ENCODE data around the gene CACNG5.

CACNG5 gene

GRCh38 chr17:66906321-66907278, 71.7 kb downstream of the CACNG5 start:
- peak; percentile 68 to 89 for DNase-seq

GRCh38 chr17:66909804-66910373, 75.0 kb downstream of the CACNG5 start:
- no peak for DNase-seq

- no peak for DNase-seq
These were observed 75.9 kb downstream of the CACNG5 start for GRCh38 chr17:66910651-66911285.

- DNase-seq = peak; percentile 28 to 71
These were observed 80.3 kb downstream of the CACNG5 start for GRCh38 chr17:66915204-66915611.

GRCh38 chr17:66915792-66916191, 80.9 kb downstream of the CACNG5 start:
- no peak for DNase-seq

GRCh38 chr17:66916946-66917345, 82.0 kb downstream of the CACNG5 start:
- DNase-seq = no peak

GRCh38 chr17:66918896-66919295, 84.0 kb downstream of the CACNG5 start:
- no peak for DNase-seq

- DNase-seq = no peak
These were observed 85.5 kb downstream of the CACNG5 start for GRCh38 chr17:66920435-66920834.

GRCh38 chr17:66920950-66921349, 86.0 kb downstream of the CACNG5 start:
- no peak for DNase-seq

GRCh38 chr17:66923886-66924285, 89.0 kb downstream of the CACNG5 start:
- no peak for DNase-seq

- no peak for DNase-seq
These were observed 91.0 kb downstream of the CACNG5 start for GRCh38 chr17:66925811-66926500.

- DNase-seq = no peak
These were observed 94.0 kb downstream of the CACNG5 start for GRCh38 chr17:66928949-66929348.

GRCh38 chr17:66929591-66929990, 94.7 kb downstream of the CACNG5 start:
- no peak for DNase-seq

GRCh38 chr17:66930933-66931332, 96.0 kb downstream of the CACNG5 start:
- DNase-seq = no peak

GRCh38 chr17:66932311-66932710, 97.4 kb downstream of the CACNG5 start:
- no peak for DNase-seq

GRCh38 chr17:66934040-66934439, 99.1 kb downstream of the CACNG5 start:
- no peak for DNase-seq
